SU-DHL-6 (cell line): ENCODE results near the gene RBFOX2.

Experiments used
- H2AFZ ChIP-seq: fragments of 200-600 bp; sonication (generic); 2 replicates; pipeline ENCODE4 v1.6.1; 2014; ENCODE audit warnings: low read depth, mild to moderate bottlenecking, moderate library complexity, mixed read lengths, antibody characterized with exemption, low read length; ENCODE audit not compliant: severe bottlenecking
- H3F3A ChIP-seq: fragments of 200-600 bp; shearing (Covaris generic); 2 replicates; pipeline ENCODE4 v1.6.0; 2016; ENCODE audit warnings: antibody characterized with exemption, mild to moderate bottlenecking; ENCODE audit not compliant: insufficient read depth
- H3K27ac ChIP-seq: fragments of 200-600 bp; sonication (generic); 2 replicates; pipeline ENCODE4 v1.5.1; 2016; ENCODE audit warnings: low read depth, mild to moderate bottlenecking, low read length, moderate library complexity, mixed read lengths
- H3K27me3 ChIP-seq: fragments of 200-600 bp; sonication (generic), shearing (Covaris generic); 2 replicates; pipeline ENCODE4 v1.6.0; 2014; ENCODE audit warnings: mild to moderate bottlenecking, low read length
- H3K36me3 ChIP-seq: fragments of 200-600 bp; sonication (generic); 2 replicates; pipeline ENCODE4 v1.6.1; 2014; ENCODE audit warnings: mild to moderate bottlenecking, low read length, mixed read lengths
- H3K4me2 ChIP-seq: fragments of 300-600, 200-600 bp; shearing (Covaris generic), sonication (generic); 2 replicates; pipeline ENCODE4 v1.6.0; 2014; ENCODE audit warnings: low read length, low read depth, mild to moderate bottlenecking; ENCODE audit not compliant: poor library complexity, severe bottlenecking
- H3K4me3 ChIP-seq: fragments of 200-600 bp; sonication (generic); 2 replicates; pipeline ENCODE4 v1.5.1; 2014; ENCODE audit warnings: antibody characterized with exemption, low read length, mild to moderate bottlenecking, mixed read lengths; ENCODE audit not compliant: insufficient read depth, poor library complexity, severe bottlenecking
- H3K79me2 ChIP-seq: fragments of 200-600 bp; sonication (generic); 2 replicates; pipeline ENCODE4 v1.6.1; 2014; ENCODE audit warnings: mild to moderate bottlenecking, low read length, moderate library complexity; ENCODE audit not compliant: insufficient read depth
- H3K9ac ChIP-seq: fragments of 200-600 bp; sonication (generic); 2 replicates; pipeline ENCODE4 v1.7.0; 2014; ENCODE audit warnings: mild to moderate bottlenecking, low read length
- H3K9me2 ChIP-seq: fragments of 200-600 bp; sonication (generic); replicated peaks from 2 replicates; pipeline ENCODE4 v1.6.1; 2014; ENCODE audit warnings: low read length; ENCODE audit not compliant: insufficient read depth
- H3K9me3 ChIP-seq: fragments of 200-600 bp; sonication (generic); 2 replicates; pipeline ENCODE4 v1.6.1; 2014; ENCODE audit warnings: low read length, mixed read lengths; ENCODE audit not compliant: insufficient read depth
- H4K20me1 ChIP-seq: fragments of 200-600 bp; sonication (generic); 2 replicates; pipeline ENCODE4 v1.6.1; 2014; ENCODE audit warnings: low read depth, mild to moderate bottlenecking, antibody characterized with exemption, low read length, moderate library complexity, mixed read lengths
- EZH2phosphoT487 ChIP-seq: fragments of 200-600 bp; sonication (generic), shearing (Covaris generic); conservative IDR thresholded peaks from 2 replicates; pipeline ENCODE4 v1.6.1; 2018; ENCODE audit warnings: mild to moderate bottlenecking, antibody characterized with exemption, low read length, moderate library complexity, mixed read lengths
- TF ChIP-seq, protein P1 (sequence below): fragments of 200-600 bp; sonication (generic); IDR thresholded peaks from one replicate; pipeline ENCODE4 v1.5.1; 2017; ENCODE audit warnings: antibody characterized with exemption, mild to moderate bottlenecking, low read length, moderate library complexity; ENCODE audit not compliant: insufficient read depth, poor library complexity, severe bottlenecking

RBFOX2 gene

DNA sequence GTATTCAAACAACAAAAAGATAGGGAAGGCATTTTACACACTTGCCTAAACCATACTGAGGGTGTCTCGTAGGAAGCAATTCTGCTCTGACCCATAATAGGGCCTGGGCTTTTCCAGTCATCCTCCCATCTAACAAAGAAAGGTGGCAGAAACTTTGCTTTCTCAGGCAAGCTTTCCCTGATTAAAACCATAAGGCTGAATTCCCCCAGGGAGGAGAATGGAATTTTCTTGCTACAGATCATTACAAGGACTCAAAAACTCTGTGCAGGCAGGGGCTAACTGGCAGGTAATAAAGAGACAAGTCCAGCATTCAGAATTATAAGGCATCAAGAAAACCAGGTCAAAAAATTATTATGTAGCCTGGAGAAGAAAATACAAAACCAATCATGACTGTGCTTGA lies 90.4 kb downstream of the RBFOX2 start:
- no peak overlapping the region for H3K4me2 ChIP-seq

DNA sequence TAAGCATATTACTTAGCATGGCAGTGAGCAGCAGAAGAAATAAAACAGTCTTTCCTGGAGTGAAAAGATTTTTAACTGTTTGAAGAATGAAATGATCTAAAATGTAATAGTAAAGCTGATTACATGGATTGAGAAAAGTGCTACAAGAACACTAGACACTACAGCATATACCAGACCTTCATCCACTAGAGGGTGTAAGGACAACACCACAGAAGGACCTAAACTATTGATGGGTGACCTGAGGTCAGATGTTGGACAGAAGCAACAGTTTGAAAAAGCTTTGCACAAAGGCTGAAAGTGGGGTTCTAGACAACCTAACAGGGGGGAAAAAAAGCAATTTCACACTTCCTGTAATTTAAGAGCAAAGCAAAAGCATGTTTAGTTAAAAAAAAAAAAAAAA lies 97.7 kb downstream of the RBFOX2 start:
- H3K9me2 ChIP-seq: no peaks in the 10 kb centered on the region
- no peak overlapping the region for H3K9ac ChIP-seq
- no peaks in the 10 kb centered on the region for H3K79me2 ChIP-seq
- no peaks in the 10 kb centered on the region for H3F3A ChIP-seq
- no peaks in the 10 kb centered on the region for H4K20me1 ChIP-seq
- no peak overlapping the region for H3K4me2 ChIP-seq
- H3K4me3 ChIP-seq: no peak overlapping the region
- no peak for TF ChIP-seq EZH2phosphoT487
- TF ChIP-seq, protein P1, sequence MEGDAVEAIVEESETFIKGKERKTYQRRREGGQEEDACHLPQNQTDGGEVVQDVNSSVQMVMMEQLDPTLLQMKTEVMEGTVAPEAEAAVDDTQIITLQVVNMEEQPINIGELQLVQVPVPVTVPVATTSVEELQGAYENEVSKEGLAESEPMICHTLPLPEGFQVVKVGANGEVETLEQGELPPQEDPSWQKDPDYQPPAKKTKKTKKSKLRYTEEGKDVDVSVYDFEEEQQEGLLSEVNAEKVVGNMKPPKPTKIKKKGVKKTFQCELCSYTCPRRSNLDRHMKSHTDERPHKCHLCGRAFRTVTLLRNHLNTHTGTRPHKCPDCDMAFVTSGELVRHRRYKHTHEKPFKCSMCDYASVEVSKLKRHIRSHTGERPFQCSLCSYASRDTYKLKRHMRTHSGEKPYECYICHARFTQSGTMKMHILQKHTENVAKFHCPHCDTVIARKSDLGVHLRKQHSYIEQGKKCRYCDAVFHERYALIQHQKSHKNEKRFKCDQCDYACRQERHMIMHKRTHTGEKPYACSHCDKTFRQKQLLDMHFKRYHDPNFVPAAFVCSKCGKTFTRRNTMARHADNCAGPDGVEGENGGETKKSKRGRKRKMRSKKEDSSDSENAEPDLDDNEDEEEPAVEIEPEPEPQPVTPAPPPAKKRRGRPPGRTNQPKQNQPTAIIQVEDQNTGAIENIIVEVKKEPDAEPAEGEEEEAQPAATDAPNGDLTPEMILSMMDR: peak; percentile 51
- H2AFZ ChIP-seq: no peak overlapping the region
- no peaks in the 10 kb centered on the region for H3K9me3 ChIP-seq
- H3K36me3 ChIP-seq: no peaks in the 10 kb centered on the region
- H3K27me3 ChIP-seq: no peaks in the 10 kb centered on the region
- no peak overlapping the region for H3K27ac ChIP-seq

More for the DNA sequence above, 90.4 kb downstream of the RBFOX2 start:
- no peaks in the 10 kb centered on the region for H3K79me2 ChIP-seq
- H3K9me3 ChIP-seq: no peaks in the 10 kb centered on the region
- no peaks in the 10 kb centered on the region for H3K36me3 ChIP-seq
- H3K27ac ChIP-seq: no peak overlapping the region
- 0 out of 2 replicates have a peak, but pooled peaks cover 4% of the 10 kb centered on the region for H4K20me1 ChIP-seq
- H3K4me3 ChIP-seq: no peak overlapping the region
- H3K27me3 ChIP-seq: no peaks in the 10 kb centered on the region
- TF ChIP-seq, protein P1: no peak
- TF ChIP-seq EZH2phosphoT487: no peak
- no peaks in the 10 kb centered on the region for H3F3A ChIP-seq
- H3K9me2 ChIP-seq: no peaks in the 10 kb centered on the region
- H2AFZ ChIP-seq: no peak overlapping the region
- no peak overlapping the region for H3K9ac ChIP-seq

DNA sequence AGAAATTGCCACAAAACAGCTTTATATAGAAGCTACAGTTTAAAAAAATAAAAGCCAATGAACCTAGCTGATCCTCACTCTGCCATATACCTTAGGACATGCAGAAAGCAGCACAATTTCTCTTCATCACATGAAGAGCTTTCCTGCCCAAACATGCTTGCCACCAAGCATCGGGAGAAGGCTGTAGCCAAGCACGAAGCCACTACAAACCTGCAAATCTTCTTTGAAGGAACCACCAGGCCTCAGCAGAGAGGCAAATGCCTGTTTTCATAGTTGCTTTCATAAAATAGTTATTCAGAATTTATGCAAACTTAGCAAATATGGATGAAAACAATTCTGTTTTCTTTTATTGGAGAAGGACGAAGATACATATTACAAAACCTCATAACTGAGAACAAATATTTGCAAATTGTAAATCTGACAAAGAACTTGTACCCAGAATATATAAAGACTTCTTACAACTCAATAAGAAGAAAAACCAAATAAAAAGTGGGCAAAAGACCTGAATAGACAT lies 100.3 kb downstream of the RBFOX2 start:
- Histone ChIP-seq H3K4me3 (no peak overlapping the region), H3K79me2 (no peaks in the 10 kb centered on the region), H4K20me1 (no peaks in the 10 kb centered on the region), H3K4me2 (no peak overlapping the region), H3K9me2 (no peaks in the 10 kb centered on the region), H3K27me3 (no peaks in the 10 kb centered on the region), H3K27ac (no peak overlapping the region), H3K9me3 (no peaks in the 10 kb centered on the region), H3K36me3 (no peaks in the 10 kb centered on the region), H2AFZ (no peak overlapping the region), H3K9ac (no peak overlapping the region), H3F3A (no peaks in the 10 kb centered on the region)
- no peak for TF ChIP-seq EZH2phosphoT487
- TF ChIP-seq, protein P1: no peak
